Prostate gland (tissue), 2 donors: ENCODE measurements around the gene SHROOM3. TPM values are rescaled to one million over a fixed set of nuclear protein-coding genes. Genes with fewer than 3 reads are reported as not detected.
"Not testable (repeated sequence)": the region's sequence is repeated elsewhere in the genome, so short reads cannot be mapped to it uniquely, and the experiment has no call there.

Experiments
- DNase-seq: peaks from one replicate; pipeline ENCODE4 v3.0.0-alpha.2; 2019; ENCODE audit warnings: low spot score
- H3K27ac ChIP-seq, 2 donors: fragments of 200-600 bp; sonication (generic); 2 replicates each; pipeline ENCODE4 v1.5.1; 2017 to 2019
- H3K27me3 ChIP-seq: fragments of 200-600 bp; sonication (generic); replicated peaks from 2 replicates; pipeline ENCODE4 v1.5.1; 2019; ENCODE audit not compliant: insufficient read depth
- H3K36me3 ChIP-seq, 2 donors: fragments of 200-600 bp; sonication (generic); 1 replicate in 1 of 2; 2 replicates in 1 of 2; pipeline versions ENCODE4 v1.5.1 to v1.8.1; 2017 to 2019
- H3K4me1 ChIP-seq: fragments of 200-600 bp; sonication (generic); replicated peaks from 2 replicates; pipeline ENCODE4 v1.5.1; 2019
- H3K4me3 ChIP-seq, 2 donors: fragments of 200-600 bp; sonication (generic); 2 replicates each; pipeline ENCODE4 v1.5.1; 2017 to 2019
- H3K9me3 ChIP-seq: fragments of 200-600 bp; sonication (generic); 2 replicates; pipeline ENCODE4 v1.5.1; 2017
- CTCF ChIP-seq, 4 experiments: fragments of 200-600 bp in 2 of 4; fragments of 450-650 bp in 2 of 4; sonication (generic) in 2 of 4; IDR thresholded peaks; 1 replicate in 3 of 4; 2 replicates in 1 of 4; pipeline ENCODE4 v1.5.1; 2016 to 2019; ENCODE audit warnings: antibody characterized with exemption in 4 of 4, mild to moderate bottlenecking in 2 of 4, moderate library complexity in 2 of 4
- POLR2A ChIP-seq: fragments of 450-650 bp; IDR thresholded peaks from one replicate; pipeline ENCODE4 v1.6.1; 2016; ENCODE audit warnings: antibody characterized with exemption, mild to moderate bottlenecking
- POLR2AphosphoS5 ChIP-seq: sonication (generic); formaldehyde crosslinking; IDR thresholded peaks from one replicate; pipeline ENCODE4 v1.6.1; 2017; ENCODE audit warnings: antibody characterized with exemption
- WGBS: methylation state at CpG from one replicate; pipeline ENCODE4 v1.1.5; 2018; 5-methylcytosine and 5-hydroxymethylcytosine counted together
- intact Hi-C: fragments of 100-400 bp; cut with DNase I; formaldehyde crosslinking; loops from one replicate; pipeline ENCODE4 v1.14.2; 2022
- total RNA-seq, 2 donors: library from RNA; depleted of rRNA; stranded (reverse); fragments of >200 nt; gene quantifications; one replicate each; pipeline ENCODE4 v1.1.0, GENCODE V29; 2016

Gene SHROOM3
- total RNA-seq, 2 donors from 2014 or later, result 107 to 137 TPM

GRCh38 chr4:76723924-76724323 lies 288.9 kb downstream of the SHROOM3 start:
- Histone ChIP-seq H3K4me3 (no peak overlapping the region), H3K27me3 (no peaks in the 10 kb centered on the region), H3K27ac (peak overlapping the region in 1 of 2 donors; percentile 47), H3K4me1 (peaks cover 7% of the 10 kb centered on the region), H3K9me3 (no peaks in the 10 kb centered on the region), H3K36me3 (no peaks in the 10 kb centered on the region)
- DNase-seq, result no peak
- intact Hi-C loops, result no loop called here
- WGBS, result 24% methylated on average over 2 of the region's 2 CpGs
- TF ChIP-seq CTCF (IDR thresholded peaks at IDR 0.05) (no peak), POLR2A (no peak), POLR2AphosphoS5 (peak; percentile 53)

GRCh38 chr4:76725039-76725438 lies 290.0 kb downstream of the SHROOM3 start:
- Histone ChIP-seq H3K4me1 (peaks cover 6% of the 10 kb centered on the region), H3K4me3 (no peak overlapping the region), H3K9me3 (no peaks in the 10 kb centered on the region), H3K36me3 (no peaks in the 10 kb centered on the region), H3K27ac (peak overlapping the region in 1 of 2 donors; percentile 47), H3K27me3 (no peaks in the 10 kb centered on the region)
- TF ChIP-seq CTCF (IDR thresholded peaks at IDR 0.05) (no peak), POLR2AphosphoS5 (no peak), POLR2A (no peak)
- no peak for DNase-seq
- 44% methylated on average over 2 of the region's 2 CpGs for WGBS
- intact Hi-C loops, result no loop called here

GRCh38 chr4:76726176-76726575 lies 291.1 kb downstream of the SHROOM3 start:
- no peak overlapping the region for H3K4me3 ChIP-seq
- DNase-seq, result no peak
- peaks cover 6% of the 10 kb centered on the region for H3K4me1 ChIP-seq
- H3K36me3 ChIP-seq, result no peaks in the 10 kb centered on the region
- intact Hi-C loops, result no loop called here
- no peak for TF ChIP-seq POLR2AphosphoS5
- no peak for TF ChIP-seq POLR2A
- no peak for TF ChIP-seq CTCF (IDR thresholded peaks at IDR 0.05)
- peak overlapping the region in 1 of 2 donors; percentile 47 for H3K27ac ChIP-seq
- no peaks in the 10 kb centered on the region for H3K27me3 ChIP-seq
- WGBS, result 96% methylated on average over 1 of the region's 1 CpG
- H3K9me3 ChIP-seq, result no peaks in the 10 kb centered on the region

- WGBS, result 95% methylated on average over 5 of the region's 5 CpGs
- H3K4me3 ChIP-seq, result no peak overlapping the region
- H3K27me3 ChIP-seq, result no peaks in the 10 kb centered on the region
- H3K4me1 ChIP-seq, result peaks cover 6% of the 10 kb centered on the region
- H3K9me3 ChIP-seq, result no peaks in the 10 kb centered on the region
- TF ChIP-seq POLR2AphosphoS5 (no peak), CTCF (IDR thresholded peaks at IDR 0.05) (no peak), POLR2A (no peak)
- intact Hi-C loops, result no loop called here
- H3K27ac ChIP-seq, result no peak overlapping the region
- no peaks in the 10 kb centered on the region for H3K36me3 ChIP-seq
- no peak for DNase-seq
These were observed 291.6 kb downstream of the SHROOM3 start for GRCh38 chr4:76726631-76727030.

- H3K27me3 ChIP-seq, result not testable (repeated sequence)
These were observed 292.9 kb downstream of the SHROOM3 start for GRCh38 chr4:76727934-76728333.

More at GRCh38 chr4:76727934-76728333, 292.9 kb downstream of the SHROOM3 start:
- WGBS, result 96% methylated on average over 5 of the region's 5 CpGs
- H3K4me1 ChIP-seq, H3K9me3 ChIP-seq, intact Hi-C loops, H3K4me3 ChIP-seq, H3K27ac ChIP-seq, DNase-seq, H3K36me3 ChIP-seq: not testable (repeated sequence)
